H1 (cell line): ENCODE results near the gene RGS14.

Experiments used
- CEBPB ChIP-seq: IDR thresholded peaks from 2 replicates; pipeline ENCODE4 v1.6.1; 2012; ENCODE audit warnings: low read depth, low read length
- EP300 ChIP-seq, 2 experiments: IDR thresholded peaks; 1 replicate in 1 of 2; 2 replicates in 1 of 2; pipeline ENCODE4 v1.6.1; 2011 to 2012; ENCODE audit warnings: low read depth in 2 of 2, low read length in 2 of 2, mild to moderate bottlenecking in 2 of 2, borderline replicate concordance in 1 of 2, inconsistent platforms in 1 of 2, moderate library complexity in 1 of 2
- KDM4A ChIP-seq: IDR thresholded peaks from one replicate; pipeline ENCODE4 v1.7.1; 2012; ENCODE audit warnings: low read depth, mild to moderate bottlenecking, moderate library complexity, low read length, inconsistent platforms; ENCODE audit not compliant: severe bottlenecking
- POLR2A ChIP-seq, 2 experiments: IDR thresholded peaks; 1 replicate in 1 of 2; 2 replicates in 1 of 2; pipeline ENCODE4 v1.6.1; 2011; ENCODE audit warnings: low read depth in 2 of 2, low read length in 2 of 2, mild to moderate bottlenecking in 2 of 2; ENCODE audit errors: control extremely low read depth in 1 of 2
- SP1 ChIP-seq: IDR thresholded peaks from 2 replicates; pipeline ENCODE4 v1.6.1; 2011; ENCODE audit warnings: low read depth, low read length
- TF ChIP-seq, protein P1 (sequence below): IDR thresholded peaks from 2 replicates; pipeline ENCODE4 v1.6.1; 2012; ENCODE audit warnings: low read length, inconsistent platforms
- TF ChIP-seq, protein P2 (sequence below), 3 experiments: IDR thresholded peaks; 1 replicate in 2 of 3; 2 replicates in 1 of 3; pipeline versions ENCODE4 v1.5.1 to v1.6.1; 2011; ENCODE audit warnings: low read length in 3 of 3, mild to moderate bottlenecking in 3 of 3, inconsistent platforms in 2 of 3, low read depth in 1 of 3, moderate library complexity in 1 of 3; ENCODE audit not compliant: insufficient read depth in 1 of 3; ENCODE audit errors: control extremely low read depth in 1 of 3

DNA sequence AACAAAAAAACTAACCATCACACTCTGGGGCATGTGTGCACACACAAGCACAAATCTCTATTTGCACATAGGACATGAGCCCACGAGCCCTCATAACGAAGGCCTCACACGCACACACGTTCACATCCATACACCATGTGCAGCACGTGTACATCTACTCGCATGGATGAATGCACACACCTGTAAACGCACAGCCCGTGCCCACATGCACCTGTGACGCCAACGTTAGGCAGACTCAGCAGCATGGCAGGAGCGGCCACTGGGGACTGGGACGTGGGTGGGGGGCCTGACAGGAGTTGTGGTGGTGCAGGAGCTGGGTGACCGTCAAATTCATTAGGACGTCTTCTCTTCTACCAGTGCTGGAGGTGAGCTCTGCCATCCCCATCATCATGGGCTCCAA, 29.7 kb downstream of the RGS14 start:
- no peak for TF ChIP-seq EP300 (IDR thresholded peaks at IDR 0.05; ENCODE audit: borderline replicate concordance in 1 of 2, low read depth in 2 of 2, low read length in 2 of 2)
- no peak for TF ChIP-seq POLR2A (IDR thresholded peaks at IDR 0.05; ENCODE audit: control extremely low read depth in 1 of 2, low read depth in 2 of 2, low read length in 2 of 2)
- TF ChIP-seq CEBPB: no peak
- TF ChIP-seq, protein P1, sequence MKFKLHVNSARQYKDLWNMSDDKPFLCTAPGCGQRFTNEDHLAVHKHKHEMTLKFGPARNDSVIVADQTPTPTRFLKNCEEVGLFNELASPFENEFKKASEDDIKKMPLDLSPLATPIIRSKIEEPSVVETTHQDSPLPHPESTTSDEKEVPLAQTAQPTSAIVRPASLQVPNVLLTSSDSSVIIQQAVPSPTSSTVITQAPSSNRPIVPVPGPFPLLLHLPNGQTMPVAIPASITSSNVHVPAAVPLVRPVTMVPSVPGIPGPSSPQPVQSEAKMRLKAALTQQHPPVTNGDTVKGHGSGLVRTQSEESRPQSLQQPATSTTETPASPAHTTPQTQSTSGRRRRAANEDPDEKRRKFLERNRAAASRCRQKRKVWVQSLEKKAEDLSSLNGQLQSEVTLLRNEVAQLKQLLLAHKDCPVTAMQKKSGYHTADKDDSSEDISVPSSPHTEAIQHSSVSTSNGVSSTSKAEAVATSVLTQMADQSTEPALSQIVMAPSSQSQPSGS: no peak
- TF ChIP-seq, protein P2, sequence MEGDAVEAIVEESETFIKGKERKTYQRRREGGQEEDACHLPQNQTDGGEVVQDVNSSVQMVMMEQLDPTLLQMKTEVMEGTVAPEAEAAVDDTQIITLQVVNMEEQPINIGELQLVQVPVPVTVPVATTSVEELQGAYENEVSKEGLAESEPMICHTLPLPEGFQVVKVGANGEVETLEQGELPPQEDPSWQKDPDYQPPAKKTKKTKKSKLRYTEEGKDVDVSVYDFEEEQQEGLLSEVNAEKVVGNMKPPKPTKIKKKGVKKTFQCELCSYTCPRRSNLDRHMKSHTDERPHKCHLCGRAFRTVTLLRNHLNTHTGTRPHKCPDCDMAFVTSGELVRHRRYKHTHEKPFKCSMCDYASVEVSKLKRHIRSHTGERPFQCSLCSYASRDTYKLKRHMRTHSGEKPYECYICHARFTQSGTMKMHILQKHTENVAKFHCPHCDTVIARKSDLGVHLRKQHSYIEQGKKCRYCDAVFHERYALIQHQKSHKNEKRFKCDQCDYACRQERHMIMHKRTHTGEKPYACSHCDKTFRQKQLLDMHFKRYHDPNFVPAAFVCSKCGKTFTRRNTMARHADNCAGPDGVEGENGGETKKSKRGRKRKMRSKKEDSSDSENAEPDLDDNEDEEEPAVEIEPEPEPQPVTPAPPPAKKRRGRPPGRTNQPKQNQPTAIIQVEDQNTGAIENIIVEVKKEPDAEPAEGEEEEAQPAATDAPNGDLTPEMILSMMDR (IDR thresholded peaks at IDR 0.05; ENCODE audit: control extremely low read depth in 1 of 3, insufficient read depth in 1 of 3, low read depth in 1 of 3, low read length in 3 of 3): no peak
- no peak for TF ChIP-seq SP1
- TF ChIP-seq KDM4A: no peak
